Measurements from ENCODE around the gene NFIA.
A peak's percentile ranks its signal among the peaks of the same experiment; 100 is the strongest.

The NFIA gene

GRCh38 chr1:61149010-61149860, 66.9 kb downstream of the NFIA start (continued):
- TF ChIP-seq, protein P1, sequence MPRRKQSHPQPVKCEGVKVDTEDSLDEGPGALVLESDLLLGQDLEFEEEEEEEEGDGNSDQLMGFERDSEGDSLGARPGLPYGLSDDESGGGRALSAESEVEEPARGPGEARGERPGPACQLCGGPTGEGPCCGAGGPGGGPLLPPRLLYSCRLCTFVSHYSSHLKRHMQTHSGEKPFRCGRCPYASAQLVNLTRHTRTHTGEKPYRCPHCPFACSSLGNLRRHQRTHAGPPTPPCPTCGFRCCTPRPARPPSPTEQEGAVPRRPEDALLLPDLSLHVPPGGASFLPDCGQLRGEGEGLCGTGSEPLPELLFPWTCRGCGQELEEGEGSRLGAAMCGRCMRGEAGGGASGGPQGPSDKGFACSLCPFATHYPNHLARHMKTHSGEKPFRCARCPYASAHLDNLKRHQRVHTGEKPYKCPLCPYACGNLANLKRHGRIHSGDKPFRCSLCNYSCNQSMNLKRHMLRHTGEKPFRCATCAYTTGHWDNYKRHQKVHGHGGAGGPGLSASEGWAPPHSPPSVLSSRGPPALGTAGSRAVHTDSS (tag by site-specific recombination; IDR thresholded peaks at IDR 0.05) = no peak
- TF ChIP-seq, protein P2, sequence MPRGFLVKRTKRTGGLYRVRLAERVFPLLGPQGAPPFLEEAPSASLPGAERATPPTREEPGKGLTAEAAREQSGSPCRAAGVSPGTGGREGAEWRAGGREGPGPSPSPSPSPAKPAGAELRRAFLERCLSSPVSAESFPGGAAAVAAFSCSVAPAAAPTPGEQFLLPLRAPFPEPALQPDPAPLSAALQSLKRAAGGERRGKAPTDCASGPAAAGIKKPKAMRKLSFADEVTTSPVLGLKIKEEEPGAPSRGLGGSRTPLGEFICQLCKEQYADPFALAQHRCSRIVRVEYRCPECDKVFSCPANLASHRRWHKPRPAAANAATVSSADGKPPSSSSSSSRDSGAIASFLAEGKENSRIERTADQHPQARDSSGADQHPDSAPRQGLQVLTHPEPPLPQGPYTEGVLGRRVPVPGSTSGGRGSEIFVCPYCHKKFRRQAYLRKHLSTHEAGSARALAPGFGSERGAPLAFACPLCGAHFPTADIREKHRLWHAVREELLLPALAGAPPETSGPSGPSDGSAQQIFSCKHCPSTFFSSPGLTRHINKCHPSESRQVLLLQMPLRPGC (tag by site-specific recombination; IDR thresholded peaks at IDR 0.05) = peak; percentile 82
- TF ChIP-seq ZNF776 (tag by site-specific recombination; IDR thresholded peaks at IDR 0.05; ENCODE audit: borderline replicate concordance) (no peak), ZNF596 (tag by site-specific recombination; IDR thresholded peaks at IDR 0.05) (no peak), ZNF302 (tag by site-specific recombination; IDR thresholded peaks at IDR 0.05; ENCODE audit: low read depth) (no peak), ZNF692 (tag by site-specific recombination; IDR thresholded peaks at IDR 0.05) (no peak), IKZF3 (tag by site-specific recombination; IDR thresholded peaks at IDR 0.05) (no peak), ZNF37A (tag by site-specific recombination; IDR thresholded peaks at IDR 0.05) (no peak), AEBP2 (tag by site-specific recombination; IDR thresholded peaks at IDR 0.05; ENCODE audit: borderline replicate concordance) (no peak), ZNF645 (tag by site-specific recombination; IDR thresholded peaks at IDR 0.05) (no peak), KLF9 (tag by site-specific recombination; IDR thresholded peaks at IDR 0.05; ENCODE audit: low read depth) (0 out of 2 replicates have a peak, but pooled peaks have one; percentile 19), ZNF837 (tag by site-specific recombination; IDR thresholded peaks at IDR 0.05) (no peak), TRIM28 (IDR thresholded peaks at IDR 0.05; ENCODE audit: borderline replicate concordance, low read length) (no peak), ZBTB11 (tag by site-specific recombination; conservative IDR thresholded peaks at IDR 0.05; ENCODE audit: low read depth) (no peak), HIC1 (tag by site-specific recombination; IDR thresholded peaks at IDR 0.05) (no peak), ZNF843 (tag by site-specific recombination; IDR thresholded peaks at IDR 0.05) (no peak), CTCF (tag by site-specific recombination; IDR thresholded peaks at IDR 0.05) (no peak), ZNF629 (tag by site-specific recombination; IDR thresholded peaks at IDR 0.05) (peak; percentile 57), GLI2 (tag by site-specific recombination; IDR thresholded peaks at IDR 0.05; ENCODE audit: borderline replicate concordance, low read depth) (no peak), SCRT2 (tag by site-specific recombination; IDR thresholded peaks at IDR 0.05) (no peak), ZNF292 (tag by site-specific recombination; IDR thresholded peaks at IDR 0.05; ENCODE audit: borderline replicate concordance, low read depth) (no peak), BCL11B (tag by site-specific recombination; IDR thresholded peaks at IDR 0.05; ENCODE audit: low read depth) (no peak), ZBTB21 (tag by site-specific recombination; IDR thresholded peaks at IDR 0.05) (no peak)

Data from HEK293 (cell line).